Astrocyte (in vitro differentiated cells and primary cell): ENCODE measurements around the gene VRK2.

ENCODE experiments used
- EZH2 ChIP-seq: IDR thresholded peaks from 2 replicates; pipeline ENCODE4 v1.6.1; 2012; ENCODE audit warnings: mild to moderate bottlenecking, low read length, inconsistent platforms; ENCODE audit not compliant: insufficient read depth
- TF ChIP-seq, protein P1 (sequence below): IDR thresholded peaks from 2 replicates; pipeline ENCODE4 v1.5.1; 2011; ENCODE audit warnings: low read depth, mild to moderate bottlenecking, inconsistent platforms, low read length, moderate library complexity; ENCODE audit not compliant: insufficient read depth

GRCh38 chr2:58137856-58138255, 91.2 kb downstream of the VRK2 start:
- TF ChIP-seq, protein P1, sequence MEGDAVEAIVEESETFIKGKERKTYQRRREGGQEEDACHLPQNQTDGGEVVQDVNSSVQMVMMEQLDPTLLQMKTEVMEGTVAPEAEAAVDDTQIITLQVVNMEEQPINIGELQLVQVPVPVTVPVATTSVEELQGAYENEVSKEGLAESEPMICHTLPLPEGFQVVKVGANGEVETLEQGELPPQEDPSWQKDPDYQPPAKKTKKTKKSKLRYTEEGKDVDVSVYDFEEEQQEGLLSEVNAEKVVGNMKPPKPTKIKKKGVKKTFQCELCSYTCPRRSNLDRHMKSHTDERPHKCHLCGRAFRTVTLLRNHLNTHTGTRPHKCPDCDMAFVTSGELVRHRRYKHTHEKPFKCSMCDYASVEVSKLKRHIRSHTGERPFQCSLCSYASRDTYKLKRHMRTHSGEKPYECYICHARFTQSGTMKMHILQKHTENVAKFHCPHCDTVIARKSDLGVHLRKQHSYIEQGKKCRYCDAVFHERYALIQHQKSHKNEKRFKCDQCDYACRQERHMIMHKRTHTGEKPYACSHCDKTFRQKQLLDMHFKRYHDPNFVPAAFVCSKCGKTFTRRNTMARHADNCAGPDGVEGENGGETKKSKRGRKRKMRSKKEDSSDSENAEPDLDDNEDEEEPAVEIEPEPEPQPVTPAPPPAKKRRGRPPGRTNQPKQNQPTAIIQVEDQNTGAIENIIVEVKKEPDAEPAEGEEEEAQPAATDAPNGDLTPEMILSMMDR = no peak
- no peak for TF ChIP-seq EZH2
